Left renal cortex interstitium (tissue), 4 donors: ENCODE measurements around the gene PROCA1. TPM values are rescaled to one million over a fixed set of nuclear protein-coding genes. Genes with fewer than 3 reads are reported as not detected.
A peak's percentile ranks its signal among the peaks of the same experiment; 100 is the strongest.

ENCODE experiments used
- DNase-seq, 4 donors: peaks; one replicate each; pipeline ENCODE4 v3.0.0-alpha.2; 2013; ENCODE audit warnings: low read depth in 4 of 4, low spot score in 2 of 4, missing footprints in 1 of 4
- polyA plus RNA-seq, 4 donors: library from polyadenylated mRNA; unstranded; fragments of 120-200 nt; gene quantifications; one replicate each; pipeline ENCODE4 v1.2.1, GENCODE V29; 2013; ENCODE audit not compliant: insufficient read length in 4 of 4

Gene PROCA1
- polyA plus RNA-seq, 4 donors = 4.3 to 12.9 (median 7.9) TPM

- DNase-seq = no peak
Measured at GRCh38 chr17:28712032-28712704, 480 bp upstream of the PROCA1 start.

- peak; percentile 80 to 89 (median 84) for DNase-seq
Measured at GRCh38 chr17:28710861-28711722, 596 bp downstream of the PROCA1 start.

- DNase-seq = no peak
Measured at GRCh38 chr17:28707339-28707720, 4.4 kb downstream of the PROCA1 start.

GRCh38 chr17:28706471-28707338 lies 5.0 kb downstream of the PROCA1 start:
- DNase-seq = no peak

GRCh38 chr17:28705728-28706334 lies 5.9 kb downstream of the PROCA1 start:
- DNase-seq = no peak

- no peak for DNase-seq
Measured at GRCh38 chr17:28705074-28705659, 6.5 kb downstream of the PROCA1 start.

GRCh38 chr17:28704219-28704858 lies 7.3 kb downstream of the PROCA1 start:
- DNase-seq = no peak

GRCh38 chr17:28703552-28704218 lies 8.0 kb downstream of the PROCA1 start:
- DNase-seq = no peak

GRCh38 chr17:28702752-28703150 lies 8.9 kb downstream of the PROCA1 start:
- no peak for DNase-seq

- no peak for DNase-seq
Measured at GRCh38 chr17:28702026-28702751, 9.5 kb downstream of the PROCA1 start.

GRCh38 chr17:28700830-28701492 lies 10.7 kb downstream of the PROCA1 start:
- no peak for DNase-seq

GRCh38 chr17:28700278-28700677 lies 11.4 kb downstream of the PROCA1 start:
- no peak for DNase-seq

- DNase-seq = no peak
Measured at GRCh38 chr17:28698253-28698941, 13.3 kb downstream of the PROCA1 start.

- no peak for DNase-seq
Measured at GRCh38 chr17:28693869-28694268, 17.8 kb downstream of the PROCA1 start.

GRCh38 chr17:28689011-28689410 lies 22.7 kb downstream of the PROCA1 start:
- DNase-seq = no peak

GRCh38 chr17:28688481-28688880 lies 23.2 kb downstream of the PROCA1 start:
- DNase-seq = no peak

GRCh38 chr17:28686296-28686695 lies 25.4 kb downstream of the PROCA1 start:
- no peak for DNase-seq
